Nephron progenitor cell (in vitro differentiated cells): ENCODE data around the gene GRM1.

ENCODE experiments used
- DNase-seq: peaks from one replicate; pipeline ENCODE4 v3.0.0; 2021
- H3K27ac Mint-ChIP-seq: 2 replicates; pipeline ENCODE4 v1.8.0; 2021; ENCODE audit warnings: mild to moderate bottlenecking, moderate library complexity, mixed read lengths
- H3K27me3 Mint-ChIP-seq: 2 replicates; pipeline ENCODE4 v1.8.0; 2021; ENCODE audit warnings: mild to moderate bottlenecking, low read depth, mixed read lengths; ENCODE audit not compliant: poor library complexity
- H3K36me3 Mint-ChIP-seq: 2 replicates; pipeline ENCODE4 v1.8.0; 2021; ENCODE audit warnings: low read depth, mixed read lengths
- H3K4me1 Mint-ChIP-seq: 2 replicates; pipeline ENCODE4 v1.8.0; 2021; ENCODE audit warnings: mixed read lengths
- H3K4me3 Mint-ChIP-seq: 2 replicates; pipeline ENCODE4 v1.8.0; 2021; ENCODE audit warnings: mild to moderate bottlenecking, moderate library complexity, mixed read lengths
- H3K9me3 Mint-ChIP-seq: 2 replicates; pipeline ENCODE4 v1.8.0; 2021; ENCODE audit warnings: mild to moderate bottlenecking, moderate library complexity, mixed read lengths
- TF ChIP-seq, protein P1 (sequence below): fragments of 200-600 bp; sonication (generic); IDR thresholded peaks from 2 replicates; pipeline ENCODE4 v1.5.0; 2021; ENCODE audit warnings: antibody characterized with exemption

GRM1 gene

DNA sequence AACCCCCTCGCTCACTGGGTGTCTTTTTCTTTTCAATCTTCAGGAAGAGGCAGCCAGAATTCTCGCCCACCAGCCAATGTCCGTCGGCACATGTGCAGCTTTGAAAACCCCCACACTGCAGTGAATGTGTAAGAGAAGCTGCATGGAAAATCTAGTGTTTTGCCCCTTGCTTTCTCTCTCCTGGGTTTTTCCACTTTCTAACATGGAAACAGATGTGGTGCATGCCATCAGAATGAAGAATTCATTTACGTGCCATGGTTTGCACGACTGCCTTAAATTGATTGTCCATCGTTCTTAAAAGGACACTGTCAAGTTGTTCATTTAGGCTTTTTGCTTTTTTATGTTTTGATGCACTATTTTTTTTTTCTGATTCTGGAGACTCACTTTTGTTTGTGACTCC is 397.7 kb downstream of the GRM1 start:
- Mint-ChIP-seq H3K27ac (no peak overlapping the region), H3K4me3 (no peak overlapping the region), H3K27me3 (peaks cover 14% of the 10 kb centered on the region), H3K4me1 (no peaks in the 10 kb centered on the region), H3K36me3 (no peaks in the 10 kb centered on the region), H3K9me3 (no peaks in the 10 kb centered on the region)
- DNase-seq = no peak
- TF ChIP-seq, protein P1, sequence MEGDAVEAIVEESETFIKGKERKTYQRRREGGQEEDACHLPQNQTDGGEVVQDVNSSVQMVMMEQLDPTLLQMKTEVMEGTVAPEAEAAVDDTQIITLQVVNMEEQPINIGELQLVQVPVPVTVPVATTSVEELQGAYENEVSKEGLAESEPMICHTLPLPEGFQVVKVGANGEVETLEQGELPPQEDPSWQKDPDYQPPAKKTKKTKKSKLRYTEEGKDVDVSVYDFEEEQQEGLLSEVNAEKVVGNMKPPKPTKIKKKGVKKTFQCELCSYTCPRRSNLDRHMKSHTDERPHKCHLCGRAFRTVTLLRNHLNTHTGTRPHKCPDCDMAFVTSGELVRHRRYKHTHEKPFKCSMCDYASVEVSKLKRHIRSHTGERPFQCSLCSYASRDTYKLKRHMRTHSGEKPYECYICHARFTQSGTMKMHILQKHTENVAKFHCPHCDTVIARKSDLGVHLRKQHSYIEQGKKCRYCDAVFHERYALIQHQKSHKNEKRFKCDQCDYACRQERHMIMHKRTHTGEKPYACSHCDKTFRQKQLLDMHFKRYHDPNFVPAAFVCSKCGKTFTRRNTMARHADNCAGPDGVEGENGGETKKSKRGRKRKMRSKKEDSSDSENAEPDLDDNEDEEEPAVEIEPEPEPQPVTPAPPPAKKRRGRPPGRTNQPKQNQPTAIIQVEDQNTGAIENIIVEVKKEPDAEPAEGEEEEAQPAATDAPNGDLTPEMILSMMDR = no peak

DNA sequence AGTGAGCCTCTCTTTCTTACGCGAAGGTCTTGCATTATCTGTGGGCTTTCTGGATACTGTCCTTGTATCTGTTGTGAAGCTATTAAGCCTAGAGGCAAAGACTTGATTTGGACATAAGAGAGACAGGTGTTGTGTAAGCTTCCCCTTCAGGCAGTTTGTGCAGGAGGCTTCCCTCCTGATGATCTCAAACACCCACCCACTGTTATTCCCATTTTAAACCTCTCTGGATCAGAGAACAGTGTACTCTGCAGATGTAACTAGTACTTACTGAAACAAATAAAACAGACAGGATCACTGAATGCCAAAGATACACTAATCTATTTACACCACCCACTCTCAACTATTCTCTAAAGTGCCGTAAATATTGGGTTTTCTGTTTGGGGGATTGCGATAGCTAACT is 401.0 kb downstream of the GRM1 start:
- peaks cover 3% of the 10 kb centered on the region for H3K4me1 Mint-ChIP-seq
- TF ChIP-seq, protein P1 = no peak
- peaks cover 34% of the 10 kb centered on the region for H3K27me3 Mint-ChIP-seq
- no peak overlapping the region for H3K27ac Mint-ChIP-seq
- no peak overlapping the region for H3K4me3 Mint-ChIP-seq
- no peaks in the 10 kb centered on the region for H3K36me3 Mint-ChIP-seq
- DNase-seq = no peak
- no peaks in the 10 kb centered on the region for H3K9me3 Mint-ChIP-seq

DNA sequence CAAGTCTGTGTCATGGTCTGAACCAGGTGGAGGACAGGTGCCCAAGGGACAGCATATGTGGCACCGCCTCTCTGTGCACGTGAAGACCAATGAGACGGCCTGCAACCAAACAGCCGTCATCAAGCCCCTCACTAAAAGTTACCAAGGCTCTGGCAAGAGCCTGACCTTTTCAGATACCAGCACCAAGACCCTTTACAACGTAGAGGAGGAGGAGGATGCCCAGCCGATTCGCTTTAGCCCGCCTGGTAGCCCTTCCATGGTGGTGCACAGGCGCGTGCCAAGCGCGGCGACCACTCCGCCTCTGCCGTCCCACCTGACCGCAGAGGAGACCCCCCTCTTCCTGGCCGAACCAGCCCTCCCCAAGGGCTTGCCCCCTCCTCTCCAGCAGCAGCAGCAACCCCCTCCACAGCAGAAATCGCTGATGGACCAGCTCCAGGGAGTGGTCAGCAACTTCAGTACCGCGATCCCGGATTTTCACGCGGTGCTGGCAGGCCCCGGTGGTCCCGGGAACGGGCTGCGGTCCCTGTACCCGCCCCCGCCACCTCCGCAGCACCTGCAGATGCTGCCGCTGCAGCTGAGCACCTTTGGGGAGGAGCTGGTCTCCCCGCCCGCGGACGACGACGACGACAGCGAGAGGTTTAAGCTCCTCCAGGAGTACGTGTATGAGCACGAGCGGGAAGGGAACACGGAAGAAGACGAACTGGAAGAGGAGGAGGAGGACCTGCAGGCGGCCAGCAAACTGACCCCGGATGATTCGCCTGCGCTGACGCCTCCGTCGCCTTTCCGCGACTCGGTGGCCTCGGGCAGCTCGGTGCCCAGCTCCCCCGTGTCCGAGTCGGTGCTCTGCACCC is 405.2 kb downstream of the GRM1 start:
- DNase-seq = peak; percentile 41
- no peaks in the 10 kb centered on the region for H3K36me3 Mint-ChIP-seq
- peaks cover 4% of the 10 kb centered on the region for H3K4me1 Mint-ChIP-seq
- TF ChIP-seq, protein P1 = no peak
- no peak overlapping the region for H3K27ac Mint-ChIP-seq
- no peaks in the 10 kb centered on the region for H3K9me3 Mint-ChIP-seq
- peaks cover 49% of the 10 kb centered on the region for H3K27me3 Mint-ChIP-seq
- peak overlapping the region; percentile 83 for H3K4me3 Mint-ChIP-seq

DNA sequence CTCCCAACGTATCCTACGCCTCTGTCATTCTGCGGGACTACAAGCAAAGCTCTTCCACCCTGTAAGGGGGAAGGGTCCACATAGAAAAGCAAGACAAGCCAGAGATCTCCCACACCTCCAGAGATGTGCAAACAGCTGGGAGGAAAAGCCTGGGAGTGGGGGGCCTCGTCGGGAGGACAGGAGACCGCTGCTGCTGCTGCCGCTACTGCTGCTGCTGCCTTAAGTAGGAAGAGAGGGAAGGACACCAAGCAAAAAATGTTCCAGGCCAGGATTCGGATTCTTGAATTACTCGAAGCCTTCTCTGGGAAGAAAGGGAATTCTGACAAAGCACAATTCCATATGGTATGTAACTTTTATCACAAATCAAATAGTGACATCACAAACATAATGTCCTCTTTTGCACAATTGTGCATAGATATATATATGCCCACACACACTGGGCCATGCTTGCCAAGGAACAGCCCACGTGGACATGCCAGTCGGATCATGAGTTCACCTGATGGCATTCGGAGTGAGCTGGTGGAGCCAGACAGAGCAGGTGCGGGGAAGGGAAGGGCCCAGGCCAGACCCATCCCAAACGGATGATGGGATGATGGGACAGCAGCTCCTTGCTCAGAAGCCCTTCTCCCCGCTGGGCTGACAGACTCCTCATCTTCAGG is 406.0 kb downstream of the GRM1 start:
- H3K4me1 Mint-ChIP-seq = peaks cover 4% of the 10 kb centered on the region
- H3K4me3 Mint-ChIP-seq = peak overlapping the region; percentile 83

DNA sequence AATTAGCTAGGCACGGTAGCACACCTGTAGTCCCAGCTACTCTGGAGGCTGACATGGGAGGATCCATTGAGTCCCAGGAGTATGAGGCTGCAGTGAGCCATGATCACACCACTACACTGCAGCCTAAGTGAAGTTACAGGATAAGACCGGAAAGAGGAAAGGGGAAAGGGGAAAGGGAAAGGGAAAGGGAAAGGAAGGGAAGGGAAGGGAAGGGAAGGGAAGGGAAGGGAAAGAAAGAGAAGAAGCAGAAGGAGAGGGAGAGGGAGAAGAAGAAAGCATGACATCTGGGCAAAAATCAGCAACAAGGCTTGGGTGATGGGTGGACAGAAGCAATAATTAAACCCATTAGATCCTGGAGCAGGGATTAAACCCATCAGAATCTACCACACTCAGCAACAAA is 413.0 kb downstream of the GRM1 start:
- H3K27me3 Mint-ChIP-seq = peaks cover 11% of the 10 kb centered on the region
- no peak overlapping the region for H3K4me3 Mint-ChIP-seq
- H3K27ac Mint-ChIP-seq = no peak overlapping the region
- no peaks in the 10 kb centered on the region for H3K9me3 Mint-ChIP-seq
- H3K36me3 Mint-ChIP-seq = no peaks in the 10 kb centered on the region
- TF ChIP-seq, protein P1 = no peak
- DNase-seq = no peak
- H3K4me1 Mint-ChIP-seq = no peaks in the 10 kb centered on the region

More for the DNA sequence above, 406.0 kb downstream of the GRM1 start:
- no peaks in the 10 kb centered on the region for H3K36me3 Mint-ChIP-seq
- no peak overlapping the region for H3K27ac Mint-ChIP-seq
- H3K9me3 Mint-ChIP-seq = no peaks in the 10 kb centered on the region
- TF ChIP-seq, protein P1 = no peak
- H3K27me3 Mint-ChIP-seq = peaks cover 50% of the 10 kb centered on the region
- no peak for DNase-seq
